Right lobe of liver (tissue), 4 donors: Measurements from ENCODE around the gene CUL9.

ENCODE experiments used
- POLR2A ChIP-seq: fragments of 450-650 bp; IDR thresholded peaks from one replicate; pipeline ENCODE4 v1.6.1; 2017; ENCODE audit warnings: antibody characterized with exemption, mild to moderate bottlenecking
- TF ChIP-seq, protein P1 (sequence below), 4 donors: fragments of 200-600 bp in 3 of 4; fragments of 450-650 bp in 1 of 4; IDR thresholded peaks; one replicate each; pipeline versions ENCODE4 v1.5.1 to v1.8.0; 2016 to 2022; ENCODE audit warnings: antibody characterized with exemption in 4 of 4, mild to moderate bottlenecking in 2 of 4
- donor health status: DM: no; HTN: no; CAD: no.
- donor health status: DM: no; HTN: no; CAD: no.
- donor health status: DM: no; HTN: yes; CAD: no.

DNA sequence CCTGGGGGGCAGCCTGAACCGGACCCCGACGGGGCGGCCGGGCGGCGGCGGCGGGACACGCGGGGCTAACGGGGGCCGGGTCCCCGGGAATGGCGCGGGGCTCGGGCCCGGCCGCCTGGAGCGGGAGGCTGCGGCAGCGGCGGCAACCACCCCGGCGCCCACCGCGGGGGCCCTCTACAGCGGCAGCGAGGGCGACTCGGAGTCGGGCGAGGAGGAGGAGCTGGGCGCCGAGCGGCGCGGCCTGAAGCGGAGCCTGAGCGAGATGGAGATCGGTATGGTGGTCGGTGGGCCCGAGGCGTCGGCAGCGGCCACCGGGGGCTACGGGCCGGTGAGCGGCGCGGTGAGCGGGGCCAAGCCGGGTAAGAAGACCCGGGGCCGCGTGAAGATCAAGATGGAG, 10.3 kb upstream of the CUL9 start:
- no peak for TF ChIP-seq POLR2A
- TF ChIP-seq, protein P1, sequence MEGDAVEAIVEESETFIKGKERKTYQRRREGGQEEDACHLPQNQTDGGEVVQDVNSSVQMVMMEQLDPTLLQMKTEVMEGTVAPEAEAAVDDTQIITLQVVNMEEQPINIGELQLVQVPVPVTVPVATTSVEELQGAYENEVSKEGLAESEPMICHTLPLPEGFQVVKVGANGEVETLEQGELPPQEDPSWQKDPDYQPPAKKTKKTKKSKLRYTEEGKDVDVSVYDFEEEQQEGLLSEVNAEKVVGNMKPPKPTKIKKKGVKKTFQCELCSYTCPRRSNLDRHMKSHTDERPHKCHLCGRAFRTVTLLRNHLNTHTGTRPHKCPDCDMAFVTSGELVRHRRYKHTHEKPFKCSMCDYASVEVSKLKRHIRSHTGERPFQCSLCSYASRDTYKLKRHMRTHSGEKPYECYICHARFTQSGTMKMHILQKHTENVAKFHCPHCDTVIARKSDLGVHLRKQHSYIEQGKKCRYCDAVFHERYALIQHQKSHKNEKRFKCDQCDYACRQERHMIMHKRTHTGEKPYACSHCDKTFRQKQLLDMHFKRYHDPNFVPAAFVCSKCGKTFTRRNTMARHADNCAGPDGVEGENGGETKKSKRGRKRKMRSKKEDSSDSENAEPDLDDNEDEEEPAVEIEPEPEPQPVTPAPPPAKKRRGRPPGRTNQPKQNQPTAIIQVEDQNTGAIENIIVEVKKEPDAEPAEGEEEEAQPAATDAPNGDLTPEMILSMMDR (IDR thresholded peaks at IDR 0.05): no peak
